ENCODE measurements around the gene CLK1. TPM values are rescaled to one million over a fixed set of nuclear protein-coding genes. Genes with fewer than 3 reads are reported as not detected.

Gene CLK1
- total and polyA plus RNA-seq, 2 donors (not counting 3 experiments of a cell fraction or from before 2014, with no cell fraction given) = 61.4 to 92.4 TPM

GRCh38 chr2:200869014-200869413, 4.6 kb upstream of the CLK1 start:
- Histone ChIP-seq H3K9me1 (replicated peaks; ENCODE audit: control insufficient read depth, extremely low read depth, insufficient read depth, low read length) (no peaks in the 10 kb centered on the region), H3K79me2 (ENCODE audit: control insufficient read depth, insufficient read depth, low read length) (peaks cover 4% of the 10 kb centered on the region), H2AFZ (ENCODE audit: low read depth, low read length) (no peak overlapping the region), H3K27ac (ENCODE audit: insufficient read depth, low read depth, low read length) (no peak overlapping the region), H3K27me3 (ENCODE audit: control insufficient read depth in 2 of 2, insufficient read depth in 2 of 2, low read length in 2 of 2) (no peaks in the 10 kb centered on the region), H3K9me3 (replicated peaks; ENCODE audit: control insufficient read depth, insufficient read depth, low read length) (no peaks in the 10 kb centered on the region), H3K36me3 (ENCODE audit: control insufficient read depth in 2 of 2, extremely low read depth in 1 of 2, insufficient read depth in 2 of 2, low read length in 2 of 2) (no peaks in the 10 kb centered on the region), H3K4me2 (ENCODE audit: insufficient read depth, low read length) (no peak overlapping the region), H3K9ac (replicated peaks; ENCODE audit: extremely low read depth, insufficient read depth, low read length) (no peak overlapping the region), H3K4me3 (replicated peaks in 1 of 3; ENCODE audit: insufficient read depth in 1 of 3, low read depth in 1 of 3, low read length in 3 of 3) (no peak overlapping the region), H4K20me1 (replicated peaks; ENCODE audit: control insufficient read depth, extremely low read depth, insufficient read depth, low read length) (no peaks in the 10 kb centered on the region), H3K4me1 (ENCODE audit: control insufficient read depth, extremely low read depth, insufficient read depth, low read length) (peaks cover 7% of the 10 kb centered on the region)
- no peak for DNase-seq (ENCODE audit: low read depth, low spot score)
- FAIRE-seq = no peak
- TF ChIP-seq EZH2 (IDR thresholded peaks at IDR 0.05; ENCODE audit: borderline replicate concordance, low read depth, low read length, severe bottlenecking) = no peak
- TF ChIP-seq MAX (IDR thresholded peaks at IDR 0.05; ENCODE audit: insufficient read depth, insufficient read length) = no peak
- TF ChIP-seq MYC (IDR thresholded peaks at IDR 0.05; ENCODE audit: low read depth, low read length) = no peak
- TF ChIP-seq FOS (IDR thresholded peaks at IDR 0.05; ENCODE audit: borderline replicate concordance, insufficient read depth, low read length) = no peak
- no peak for TF ChIP-seq GATA2 (IDR thresholded peaks at IDR 0.05; ENCODE audit: insufficient read depth, insufficient read length, low read depth, low read length)
- dilution Hi-C loops (cut with MboI; ENCODE audit: extremely low pct_ligation_motif_present, low sequenced_read_pairs) = no loop called here
- ChIA-PET CTCF (interaction anchor here (1.0 kb wide), 1 partner anchor 20 kb away, joined by 3 read pairs; no protein-coding TSS in a partner anchor), POLR2A (no interaction called here)
- BruUV-seq (replicated peaks) = no TSS peak
- intact Hi-C loops (cut with micrococcal nuclease) = no loop called here

GRCh38 chr2:200863782-200864175, 679 bp downstream of the CLK1 start:
- dilution Hi-C loops (cut with MboI; ENCODE audit: extremely low pct_ligation_motif_present, low sequenced_read_pairs) = no loop called here
- Histone ChIP-seq H3K9me3 (replicated peaks; ENCODE audit: control insufficient read depth, insufficient read depth, low read length) (no peaks in the 10 kb centered on the region), H3K36me3 (ENCODE audit: control insufficient read depth in 2 of 2, extremely low read depth in 1 of 2, insufficient read depth in 2 of 2, low read length in 2 of 2) (peaks cover 5 to 7% of the 10 kb centered on the region in 2 experiments), H2AFZ (ENCODE audit: low read depth, low read length) (no peak overlapping the region), H3K4me3 (replicated peaks in 1 of 3; ENCODE audit: insufficient read depth in 1 of 3, low read depth in 1 of 3, low read length in 3 of 3) (peak overlapping the region; percentile 90 to 99 (median 91)), H3K27me3 (ENCODE audit: control insufficient read depth in 2 of 2, insufficient read depth in 2 of 2, low read length in 2 of 2) (no peaks in the 10 kb centered on the region), H3K9me1 (replicated peaks; ENCODE audit: control insufficient read depth, extremely low read depth, insufficient read depth, low read length) (no peaks in the 10 kb centered on the region), H3K27ac (ENCODE audit: insufficient read depth, low read depth, low read length) (peak overlapping the region; percentile 88), H3K4me1 (ENCODE audit: control insufficient read depth, extremely low read depth, insufficient read depth, low read length) (peaks cover 26% of the 10 kb centered on the region), H3K79me2 (ENCODE audit: control insufficient read depth, insufficient read depth, low read length) (peaks cover 56% of the 10 kb centered on the region), H3K4me2 (ENCODE audit: insufficient read depth, low read length) (peak overlapping the region; percentile 99), H3K9ac (replicated peaks; ENCODE audit: extremely low read depth, insufficient read depth, low read length) (peak overlapping the region; percentile 100), H4K20me1 (replicated peaks; ENCODE audit: control insufficient read depth, extremely low read depth, insufficient read depth, low read length) (peaks cover 14% of the 10 kb centered on the region)
- CTCF ChIA-PET = interaction anchor here (1.0 to 1.4 kb wide), 4 partner anchors 11 to 205 kb away, joined by 3 to 6 read pairs (median 4); partner anchors contain the start of genes NIF3L1 and PPIL3
- no TSS peak for BruUV-seq (replicated peaks)
- DNase-seq (ENCODE audit: low read depth, low spot score) (no peak), FAIRE-seq (peak; percentile 63)
- POLR2A ChIA-PET = interaction anchor here (1.1 to 2.0 kb wide), 3 partner anchors 26 to 319 kb away, joined by 4 to 11 read pairs (median 6); partner anchors contain the start of genes CASP10, NIF3L1 and PPIL3
- intact Hi-C loops (cut with micrococcal nuclease) = loop anchor here (1.0 to 5.0 kb wide), 6 partner anchors 26 to 150 kb away; partner anchors contain the start of genes BZW1, NIF3L1 and PPIL3
- TF ChIP-seq FOS (IDR thresholded peaks at IDR 0.05; ENCODE audit: borderline replicate concordance, insufficient read depth, low read length) (no peak), POLR2A (IDR thresholded peaks at IDR 0.05; ENCODE audit: low read depth, low read length) (peak; percentile 17), POLR2AphosphoS5 (IDR thresholded peaks at IDR 0.05; ENCODE audit: insufficient read depth, low read depth, low read length) (no peak), CTCF (IDR thresholded peaks at IDR 0.05; ENCODE audit: extremely low read depth in 1 of 2, insufficient read depth in 1 of 2, low read depth in 1 of 2, low read length in 2 of 2) (no peak), MAX (IDR thresholded peaks at IDR 0.05; ENCODE audit: insufficient read depth, insufficient read length) (no peak)

All from endothelial cell of umbilical vein (primary cell).